ENCODE data around the gene NOLC1. TPM values are rescaled to one million over a fixed set of nuclear protein-coding genes. Genes with fewer than 3 reads are reported as not detected.

Gene NOLC1
- 13.2 and 26.0 TPM in 2 replicates for total RNA-seq

GRCh38 chr10:102151774-102152544, at the start of gene NOLC1:
Gene NOLC1, plus strand, starts transcription at chr10:102152389. Its CDS starts 22 bp downstream, at chr10:102152411.

GRCh38 chr10:102120142-102120990, 31.8 kb upstream of the NOLC1 start, which contains the start of gene LDB1:
Gene LDB1, minus strand, starts transcription at chr10:102120368. Its CDS starts 258 bp downstream, at chr10:102120110.

GRCh38 chr10:102132563-102133372, 19.4 kb upstream of the NOLC1 start, which contains the start of gene PPRC1:
Gene PPRC1, plus strand, starts transcription at chr10:102133040. Its CDS starts 29 bp downstream, at chr10:102133069.

Other genes with a start within 250 kb of the NOLC1 start
- gene ARMH3, start 96.2 kb upstream of the NOLC1 start, total RNA-seq = 6.2 and 6.4 TPM in 2 replicates
- gene HPS6, start 87.0 kb upstream of the NOLC1 start, total RNA-seq = 29.1 and 30.6 TPM in 2 replicates
- gene LDB1, start 32.0 kb upstream of the NOLC1 start, total RNA-seq = 42.6 and 43.0 TPM in 2 replicates
- gene PPRC1, start 19.3 kb upstream of the NOLC1 start, total RNA-seq = 5.5 and 9.3 TPM in 2 replicates
- not detected in 2 replicates for gene ELOVL3, start 73.9 kb downstream of the NOLC1 start, total RNA-seq
- not detected in 2 replicates for gene PITX3, start 89.1 kb downstream of the NOLC1 start, total RNA-seq
- gene GBF1, start 93.1 kb downstream of the NOLC1 start, total RNA-seq = 11.1 and 11.9 TPM in 2 replicates
- gene NFKB2, start 243.3 kb downstream of the NOLC1 start, total RNA-seq = 13.6 and 14.3 TPM in 2 replicates